Stimulated activated naive CD8-positive, alpha-beta T cell treated with anti-CD3 and anti-CD28 coated beads, Interleukin-15, Interleukin-2, amounts not matched to agents 100 ng/mL and 50 ng/mL, for 24 hours (primary cell): ENCODE data around the gene PRICKLE4.

Experiments used
- H3K27ac Mint-ChIP-seq: one replicate; pipeline ENCODE4 v1.8.0; 2021; ENCODE audit warnings: mild to moderate bottlenecking, mixed read lengths
- H3K27me3 Mint-ChIP-seq: one replicate; pipeline ENCODE4 v1.8.0; 2021; ENCODE audit warnings: mixed read lengths
- H3K36me3 Mint-ChIP-seq: one replicate; pipeline ENCODE4 v1.8.0; 2021; ENCODE audit warnings: low read depth, mixed read lengths
- H3K4me1 Mint-ChIP-seq: one replicate; pipeline ENCODE4 v1.8.0; 2021; ENCODE audit warnings: low read depth, mixed read lengths
- H3K4me3 Mint-ChIP-seq: one replicate; pipeline ENCODE4 v1.8.0; 2021; ENCODE audit warnings: mild to moderate bottlenecking, mixed read lengths
- H3K9me3 Mint-ChIP-seq: one replicate; pipeline ENCODE4 v1.8.0; 2021; ENCODE audit warnings: mixed read lengths

PRICKLE4 gene

DNA sequence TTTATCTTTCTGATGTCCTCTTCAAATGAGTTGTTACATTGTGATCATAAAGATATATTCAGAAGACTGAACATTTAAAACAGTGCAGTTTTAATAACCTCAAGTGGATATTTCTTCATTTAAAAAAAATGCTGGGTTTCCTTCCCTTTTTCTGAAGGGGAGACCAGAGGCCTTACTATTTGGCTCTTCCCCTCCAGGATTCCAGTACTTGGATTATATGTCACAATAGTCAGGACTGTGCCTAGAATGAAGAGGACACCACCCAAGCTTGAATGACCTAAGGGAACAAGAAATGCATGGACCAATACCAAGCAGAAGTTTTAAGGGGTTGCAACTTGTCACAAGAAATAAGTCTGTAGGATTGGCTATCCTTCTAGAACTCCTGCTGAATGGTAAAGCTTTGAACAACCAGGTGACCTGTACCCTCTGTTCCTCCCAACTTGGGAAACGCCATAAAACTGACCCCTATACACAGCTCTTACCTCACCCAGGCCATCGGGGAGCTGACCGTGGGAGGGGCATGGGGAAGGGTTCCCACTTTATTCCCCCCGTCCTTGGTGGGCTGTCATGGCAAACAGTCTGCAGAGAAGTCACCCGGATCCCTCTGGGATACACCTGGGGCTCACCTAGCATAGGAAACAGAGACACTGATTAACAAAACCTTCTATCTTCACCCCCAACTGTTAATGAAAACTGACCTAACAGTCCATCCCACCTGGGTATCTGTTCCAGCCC is 2.9 kb upstream of the PRICKLE4 start:
- peaks cover 4% of the 10 kb centered on the region for H3K27me3 Mint-ChIP-seq
- H3K9me3 Mint-ChIP-seq = no peaks in the 10 kb centered on the region
- no peak overlapping the region for H3K27ac Mint-ChIP-seq
- H3K4me3 Mint-ChIP-seq = no peak overlapping the region
- peaks cover 5% of the 10 kb centered on the region for H3K36me3 Mint-ChIP-seq
- H3K4me1 Mint-ChIP-seq = peaks cover 17% of the 10 kb centered on the region

DNA sequence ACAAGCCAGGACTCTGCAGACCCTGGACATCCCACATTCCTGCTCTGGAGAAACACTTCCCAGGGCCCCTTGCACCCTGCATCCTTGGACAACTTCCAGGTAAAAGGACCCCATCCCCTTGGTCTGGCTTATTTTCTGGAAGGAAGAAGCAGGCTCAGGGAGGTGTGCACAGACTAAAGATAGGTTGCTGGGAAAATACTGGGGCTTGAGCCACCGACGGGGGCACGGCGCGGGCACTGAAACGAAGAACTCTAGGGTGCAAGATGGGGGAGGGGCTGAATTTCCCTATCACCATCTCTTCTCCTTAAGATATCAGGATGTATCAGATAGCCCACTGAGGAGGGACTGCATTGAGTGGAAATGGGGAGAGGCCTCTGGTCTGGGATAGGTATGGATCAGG is 1.7 kb upstream of the PRICKLE4 start:
- no peaks in the 10 kb centered on the region for H3K9me3 Mint-ChIP-seq
- H3K36me3 Mint-ChIP-seq = peaks cover 5% of the 10 kb centered on the region
- peaks cover 4% of the 10 kb centered on the region for H3K27me3 Mint-ChIP-seq
- peaks cover 17% of the 10 kb centered on the region for H3K4me1 Mint-ChIP-seq
- peak overlapping the region; percentile 92 for H3K4me3 Mint-ChIP-seq
- H3K27ac Mint-ChIP-seq = peak overlapping the region; percentile 84

DNA sequence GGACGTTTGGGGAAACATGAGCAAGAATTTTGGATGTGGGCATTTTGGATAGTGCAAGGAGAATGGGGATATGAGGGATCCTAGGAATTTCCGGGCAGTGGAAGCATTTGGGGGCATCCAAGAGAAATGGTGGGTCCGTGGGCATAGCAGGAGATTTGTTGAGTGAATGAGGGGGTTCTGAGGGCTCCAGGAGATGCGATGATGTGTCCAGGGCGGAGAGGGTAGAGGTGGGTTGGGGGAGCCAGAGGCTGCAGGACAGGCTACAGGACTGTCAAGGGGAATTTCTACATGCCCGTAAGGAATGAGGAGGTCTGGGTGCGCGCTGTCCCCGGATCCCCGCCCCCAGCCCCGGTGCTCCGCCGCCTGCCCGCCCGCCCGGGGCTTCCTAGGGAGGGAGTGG is 1.2 kb upstream of the PRICKLE4 start:
- Mint-ChIP-seq H3K36me3 (peaks cover under 1% of the 10 kb centered on the region), H3K27ac (peak overlapping the region; percentile 84), H3K9me3 (no peaks in the 10 kb centered on the region), H3K4me1 (peaks cover 18% of the 10 kb centered on the region), H3K27me3 (peaks cover 4% of the 10 kb centered on the region), H3K4me3 (peak overlapping the region; percentile 92)

DNA sequence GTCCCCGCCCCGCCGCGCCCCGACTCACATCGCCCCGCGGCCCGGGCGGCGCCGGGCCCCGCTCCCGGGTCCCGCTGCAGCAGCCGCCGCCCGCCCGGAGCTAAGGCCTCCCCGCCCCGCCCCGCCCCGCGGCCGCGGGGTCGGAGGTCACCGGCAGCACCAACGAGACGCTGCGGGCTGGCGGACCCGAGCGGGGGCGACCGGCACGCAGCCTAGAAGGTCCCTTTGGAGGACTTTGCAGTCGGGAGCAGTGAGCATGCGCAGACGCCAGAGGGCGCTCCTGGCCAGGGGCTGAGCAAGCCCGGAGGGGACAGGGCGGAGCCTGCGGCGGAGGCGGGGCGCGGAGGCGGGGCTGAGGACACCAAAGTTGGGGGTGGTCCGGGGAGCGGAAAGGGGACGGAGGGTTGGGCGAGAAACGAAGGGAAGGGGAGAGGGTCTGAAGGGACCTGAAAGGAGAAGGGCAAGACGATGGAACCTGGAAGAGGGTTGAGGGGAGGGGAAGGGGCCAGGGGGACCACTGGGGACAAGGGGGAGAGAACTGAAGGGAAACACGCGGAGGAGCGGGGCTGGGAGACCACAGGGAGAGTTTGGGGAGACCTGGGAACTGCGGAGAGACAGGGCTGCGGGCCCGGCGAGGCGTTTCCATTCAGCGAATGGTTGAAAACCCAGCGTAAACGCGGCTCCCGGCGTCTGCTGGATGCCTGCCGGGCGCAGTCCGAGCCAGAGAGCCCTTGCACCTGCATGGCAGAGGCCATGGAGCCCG is 613 bp upstream of the PRICKLE4 start, which contains the start of gene FRS3:
Gene FRS3 (minus strand): TSS at position 113 of the 763 bp plus-strand sequence. CDS start 2,913 bp downstream, outside the sequence.
- Mint-ChIP-seq H3K4me1 (peaks cover 20% of the 10 kb centered on the region), H3K27me3 (peaks cover 4% of the 10 kb centered on the region), H3K9me3 (no peaks in the 10 kb centered on the region), H3K36me3 (no peaks in the 10 kb centered on the region), H3K4me3 (peak within 1 kb of the TSS; percentile 92), H3K27ac (peak within 1 kb of the TSS; percentile 84)

DNA sequence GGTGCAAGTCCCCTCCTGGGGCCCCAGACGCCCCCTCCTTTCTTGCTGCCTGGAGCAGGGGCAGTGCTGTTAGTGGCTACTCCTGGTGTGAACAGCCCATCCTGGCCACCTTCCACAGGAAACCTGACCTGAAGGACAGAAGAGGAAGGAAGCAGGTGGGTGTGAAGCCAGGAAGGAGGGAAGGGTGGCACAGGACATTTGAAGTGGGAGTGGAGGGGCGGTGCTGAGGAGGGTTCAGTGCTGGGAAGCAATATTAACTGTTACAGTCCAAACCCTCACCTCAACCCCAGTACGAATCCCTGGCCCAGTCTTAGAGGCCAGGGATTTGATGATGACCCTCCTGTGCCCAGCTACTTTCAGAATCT is 766 bp downstream of the PRICKLE4 start:
- Mint-ChIP-seq H3K27ac (peak overlapping the region; percentile 12), H3K36me3 (no peaks in the 10 kb centered on the region), H3K4me1 (peaks cover 25% of the 10 kb centered on the region), H3K4me3 (peak overlapping the region; percentile 57), H3K9me3 (no peaks in the 10 kb centered on the region), H3K27me3 (peaks cover 4% of the 10 kb centered on the region)

DNA sequence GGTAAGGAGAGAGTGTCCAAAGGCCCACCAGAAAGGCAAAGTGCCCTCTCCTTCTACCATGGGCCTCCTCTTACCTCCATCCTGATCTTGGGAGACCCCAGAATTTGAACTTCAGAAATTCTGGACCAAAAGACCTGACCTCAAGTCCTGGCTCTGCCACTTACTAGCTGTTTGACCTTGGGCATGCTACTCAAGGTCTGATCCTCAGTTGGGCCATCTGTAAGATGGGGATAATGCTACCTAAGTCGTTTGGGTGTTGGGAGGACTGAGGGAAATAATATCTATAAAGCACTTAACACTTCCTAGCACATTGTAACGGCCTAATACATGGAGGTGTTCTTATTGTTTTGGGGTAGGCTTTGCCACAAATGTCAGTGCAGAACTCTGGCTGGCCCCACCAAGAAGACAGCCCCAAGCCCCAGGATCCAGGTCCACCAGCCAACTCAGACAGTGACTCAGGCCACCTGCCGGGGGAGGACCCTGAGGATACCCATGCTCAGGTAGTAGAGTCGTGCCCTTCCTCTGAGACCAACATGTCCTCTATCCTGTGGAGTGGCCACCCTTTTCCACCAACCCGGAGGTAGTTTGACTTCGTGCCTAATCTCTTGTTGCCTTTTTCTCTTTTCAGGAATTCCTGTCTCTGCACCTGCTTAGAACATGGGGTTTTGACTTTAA is 2.7 kb downstream of the PRICKLE4 start:
- peaks cover 6% of the 10 kb centered on the region for H3K36me3 Mint-ChIP-seq
- peaks cover 25% of the 10 kb centered on the region for H3K4me1 Mint-ChIP-seq
- H3K27ac Mint-ChIP-seq = no peak overlapping the region
- H3K27me3 Mint-ChIP-seq = peaks cover 4% of the 10 kb centered on the region
- H3K9me3 Mint-ChIP-seq = no peaks in the 10 kb centered on the region
- H3K4me3 Mint-ChIP-seq = no peak overlapping the region

DNA sequence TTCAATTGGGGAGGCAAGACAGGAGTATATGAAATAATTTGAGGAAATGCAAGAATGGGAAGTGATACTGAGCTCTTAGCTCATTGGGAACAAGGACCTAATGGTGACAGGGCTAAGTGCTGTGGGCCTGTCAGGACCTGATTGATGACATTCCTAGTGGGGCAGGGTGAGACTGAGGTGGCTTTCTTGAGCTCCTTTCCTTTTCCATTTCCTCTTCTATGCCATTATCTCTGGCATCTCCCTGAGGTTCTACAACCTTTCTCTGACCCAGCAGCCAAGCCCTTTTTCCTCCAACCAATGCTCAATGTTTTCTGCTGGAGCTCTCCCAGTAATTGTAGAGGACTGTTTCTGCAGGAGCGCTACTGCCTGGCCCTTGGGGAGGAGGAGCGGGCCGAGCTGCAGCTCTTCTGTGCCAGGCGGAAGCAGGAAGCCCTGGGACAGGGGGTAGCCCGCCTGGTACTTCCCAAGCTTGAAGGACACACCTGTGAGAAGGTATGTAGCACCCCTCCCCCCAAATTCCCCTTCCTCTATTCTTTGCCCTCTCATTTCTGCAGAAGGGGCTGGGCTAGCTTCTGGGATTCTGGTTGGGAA is 4.1 kb downstream of the PRICKLE4 start:
- H3K36me3 Mint-ChIP-seq = peaks cover 15% of the 10 kb centered on the region
- H3K9me3 Mint-ChIP-seq = no peaks in the 10 kb centered on the region
- peaks cover 23% of the 10 kb centered on the region for H3K4me1 Mint-ChIP-seq
- no peak overlapping the region for H3K27ac Mint-ChIP-seq
- H3K27me3 Mint-ChIP-seq = peaks cover 4% of the 10 kb centered on the region
- no peak overlapping the region for H3K4me3 Mint-ChIP-seq

DNA sequence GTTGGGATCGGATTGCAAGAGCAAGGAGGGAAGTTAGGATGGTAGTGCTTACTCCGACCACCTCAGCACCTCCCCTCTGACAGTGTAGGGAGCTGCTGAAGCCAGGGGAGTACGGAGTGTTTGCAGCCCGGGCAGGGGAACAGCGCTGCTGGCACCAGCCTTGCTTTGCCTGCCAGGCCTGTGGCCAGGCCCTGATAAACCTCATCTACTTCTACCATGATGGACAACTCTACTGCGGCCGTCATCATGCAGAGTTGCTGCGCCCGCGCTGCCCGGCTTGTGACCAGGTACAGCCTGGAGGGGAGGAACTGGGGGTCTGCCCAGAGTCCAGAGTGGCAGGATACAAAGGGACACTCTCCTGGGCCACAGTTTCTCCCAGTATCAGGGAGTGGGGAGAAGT is 4.7 kb downstream of the PRICKLE4 start:
- peaks cover 21% of the 10 kb centered on the region for H3K36me3 Mint-ChIP-seq
- no peaks in the 10 kb centered on the region for H3K9me3 Mint-ChIP-seq
- peak overlapping the region; percentile 97 for H3K4me3 Mint-ChIP-seq
- H3K4me1 Mint-ChIP-seq = peaks cover 29% of the 10 kb centered on the region
- peaks cover 4% of the 10 kb centered on the region for H3K27me3 Mint-ChIP-seq
- no peak overlapping the region for H3K27ac Mint-ChIP-seq

DNA sequence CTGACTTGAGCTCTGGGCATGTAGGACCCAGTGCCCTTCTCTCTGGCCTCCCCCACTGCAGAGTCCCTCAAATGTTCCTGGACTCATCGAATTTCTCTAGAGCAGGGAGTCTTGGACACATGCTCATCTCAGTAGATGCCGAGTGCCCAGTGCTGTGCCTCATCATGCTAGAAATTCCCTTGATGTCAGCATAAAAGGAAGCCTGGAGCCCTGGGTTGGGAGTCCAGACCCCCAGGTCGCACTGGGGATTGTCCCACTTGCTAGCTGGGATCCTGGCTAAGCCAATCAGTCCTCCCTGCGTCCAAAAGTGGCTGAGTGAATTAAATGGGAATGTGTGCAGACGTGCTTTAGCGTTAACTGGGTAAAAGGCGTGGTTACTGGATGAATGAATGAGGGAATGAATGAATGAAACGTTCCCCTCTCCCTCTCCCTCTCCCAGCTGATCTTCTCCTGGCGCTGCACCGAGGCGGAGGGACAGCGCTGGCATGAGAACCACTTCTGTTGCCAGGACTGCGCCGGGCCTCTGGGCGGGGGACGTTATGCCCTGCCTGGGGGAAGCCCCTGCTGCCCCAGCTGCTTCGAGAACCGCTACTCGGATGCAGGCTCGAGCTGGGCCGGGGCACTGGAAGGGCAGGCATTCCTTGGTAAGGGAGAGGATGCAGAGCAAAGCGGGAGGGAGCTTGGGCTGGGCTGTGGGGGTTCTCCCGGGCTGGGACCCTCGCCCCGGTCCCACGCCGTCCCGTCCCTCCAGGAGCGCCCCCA is 5.3 kb downstream of the PRICKLE4 start:
- peaks cover 29% of the 10 kb centered on the region for H3K4me1 Mint-ChIP-seq
- H3K36me3 Mint-ChIP-seq = peaks cover 22% of the 10 kb centered on the region
- no peaks in the 10 kb centered on the region for H3K9me3 Mint-ChIP-seq
- H3K4me3 Mint-ChIP-seq = peak overlapping the region; percentile 97
- H3K27me3 Mint-ChIP-seq = peaks cover 4% of the 10 kb centered on the region
- H3K27ac Mint-ChIP-seq = no peak overlapping the region

DNA sequence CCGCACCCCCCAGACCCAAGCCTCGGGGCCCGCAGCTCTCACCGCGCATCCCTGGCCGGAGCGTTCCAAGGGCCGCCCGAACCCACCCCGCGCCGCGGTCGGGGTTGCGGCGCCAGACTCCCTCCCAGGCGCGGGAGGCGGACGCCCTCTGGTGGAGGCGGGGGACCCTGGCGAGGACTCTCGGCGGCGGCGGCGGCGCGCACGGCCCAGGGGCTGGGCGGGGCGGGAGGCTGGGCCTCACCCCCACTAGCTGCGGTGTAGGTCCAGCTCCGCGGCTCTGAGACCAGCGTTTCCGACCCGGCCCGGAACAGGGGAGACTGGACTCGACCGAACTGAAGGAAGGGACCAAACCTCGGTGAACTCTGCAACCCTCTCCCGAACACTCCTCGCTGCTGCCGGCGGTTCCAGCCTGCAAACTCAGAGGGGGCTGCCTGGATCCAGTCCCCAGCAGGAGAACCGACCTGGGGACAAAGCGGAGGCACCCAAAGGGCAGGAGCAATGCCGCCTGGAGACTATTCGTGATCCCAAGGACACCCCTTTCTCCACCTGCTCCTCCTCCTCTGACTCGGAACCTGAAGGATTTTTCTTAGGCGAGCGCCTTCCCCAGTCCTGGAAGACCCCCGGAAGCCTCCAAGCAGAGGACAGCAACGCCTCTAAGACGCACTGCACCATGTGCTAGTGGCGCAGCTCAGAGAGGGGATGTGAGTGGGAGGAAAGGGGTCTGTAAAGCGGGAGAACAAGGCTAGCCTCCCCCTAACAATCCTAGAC is 6.1 kb downstream of the PRICKLE4 start:
- H3K9me3 Mint-ChIP-seq = no peaks in the 10 kb centered on the region
- H3K36me3 Mint-ChIP-seq = peaks cover 26% of the 10 kb centered on the region
- H3K27me3 Mint-ChIP-seq = no peaks in the 10 kb centered on the region
- peak overlapping the region; percentile 97 for H3K4me3 Mint-ChIP-seq
- H3K27ac Mint-ChIP-seq = peak overlapping the region; percentile 98
- H3K4me1 Mint-ChIP-seq = peaks cover 27% of the 10 kb centered on the region

DNA sequence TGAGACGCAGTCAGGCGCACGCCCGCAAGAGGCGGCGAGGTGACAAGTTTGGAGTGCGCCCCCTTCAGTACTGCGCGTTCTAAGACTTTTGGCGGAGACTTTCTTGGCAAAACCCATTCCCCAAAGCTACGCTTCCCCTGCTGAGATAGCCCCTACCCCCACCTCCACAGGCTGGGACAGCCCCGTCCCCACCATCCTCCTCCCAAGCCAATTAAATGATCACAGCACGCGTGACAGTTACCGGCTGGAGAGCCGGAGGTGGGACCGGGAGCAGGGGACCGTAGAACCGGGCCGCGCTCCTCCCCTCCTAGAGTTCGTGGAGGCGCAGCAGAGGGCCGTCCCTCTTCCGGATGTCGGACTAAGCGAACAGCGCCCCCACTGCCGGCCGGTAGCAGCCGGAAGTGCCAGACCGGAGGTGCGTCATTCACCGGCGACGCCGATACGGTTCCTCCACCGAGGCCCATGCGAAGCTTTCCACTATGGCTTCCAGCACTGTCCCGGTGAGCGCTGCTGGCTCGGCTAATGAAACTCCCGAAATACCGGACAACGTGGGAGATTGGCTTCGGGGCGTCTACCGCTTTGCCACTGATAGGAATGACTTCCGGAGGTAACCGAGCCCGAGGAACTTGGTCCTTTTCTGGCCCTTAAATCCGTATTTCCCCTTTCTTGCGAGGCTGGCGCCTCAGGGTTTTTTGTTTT is 6.8 kb downstream of the PRICKLE4 start, which contains the start of gene TOMM6:
Gene TOMM6 (plus strand): TSS at position 476 of the 699 bp plus-strand sequence. CDS start 4 bp downstream, at position 480.
- H3K27ac Mint-ChIP-seq = peak within 1 kb of the TSS; percentile 98
- H3K9me3 Mint-ChIP-seq = no peaks in the 10 kb centered on the region
- no peaks in the 10 kb centered on the region for H3K27me3 Mint-ChIP-seq
- H3K4me1 Mint-ChIP-seq = peaks cover 30% of the 10 kb centered on the region
- H3K4me3 Mint-ChIP-seq = peak within 1 kb of the TSS; percentile 97
- peaks cover 33% of the 10 kb centered on the region for H3K36me3 Mint-ChIP-seq

DNA sequence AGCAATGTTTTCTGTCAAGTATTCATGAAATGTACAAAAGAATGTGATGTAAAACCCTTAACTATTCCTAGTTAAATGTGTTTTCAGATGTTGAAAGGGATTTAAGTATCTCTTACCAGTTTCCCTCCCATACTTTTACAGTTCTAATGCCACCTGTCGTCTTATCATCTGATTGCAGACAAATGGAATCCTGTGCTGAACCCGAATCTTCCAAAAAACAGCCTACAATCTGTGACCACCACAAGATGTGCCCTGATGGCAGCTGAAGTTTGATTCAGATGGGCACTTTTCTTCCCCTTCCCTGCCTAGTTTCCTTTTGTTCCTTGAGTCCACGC is 8.8 kb downstream of the PRICKLE4 start:
- Mint-ChIP-seq H3K4me1 (peaks cover 28% of the 10 kb centered on the region), H3K4me3 (peak overlapping the region; percentile 97), H3K36me3 (peaks cover 47% of the 10 kb centered on the region), H3K9me3 (no peaks in the 10 kb centered on the region), H3K27me3 (no peaks in the 10 kb centered on the region), H3K27ac (peak overlapping the region; percentile 83)

DNA sequence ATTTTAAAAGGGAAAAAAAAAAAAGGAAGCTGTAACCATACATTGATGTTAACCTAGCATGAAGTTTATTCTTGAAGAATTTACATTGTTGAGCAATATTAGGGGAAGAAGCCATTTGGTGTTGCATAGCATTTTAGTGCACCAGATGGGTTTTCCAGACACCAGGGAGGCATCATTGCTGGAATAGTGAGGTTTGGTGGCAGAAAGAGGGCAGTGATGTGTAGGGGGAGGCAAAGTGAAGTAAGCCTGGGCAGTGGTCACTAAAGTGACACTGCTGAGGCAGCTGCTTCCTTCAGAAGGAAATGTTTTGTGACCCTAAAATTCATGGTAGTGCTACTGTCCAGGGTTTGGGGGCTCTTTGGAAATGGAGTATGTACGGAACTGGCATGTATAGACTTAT is 9.5 kb downstream of the PRICKLE4 start:
- Mint-ChIP-seq H3K4me1 (peaks cover 27% of the 10 kb centered on the region), H3K27ac (peak overlapping the region; percentile 80), H3K36me3 (peaks cover 50% of the 10 kb centered on the region), H3K9me3 (no peaks in the 10 kb centered on the region), H3K27me3 (no peaks in the 10 kb centered on the region), H3K4me3 (no peak overlapping the region)
